Measurements from ENCODE around the gene METRNL.

METRNL gene

GRCh38 chr17:83067718-83068261 lies 11.6 kb upstream of the METRNL start:
- no peak for DNase-seq

- no peak for DNase-seq
Measured at GRCh38 chr17:83068641-83069570, 10.5 kb upstream of the METRNL start.

- DNase-seq, result no peak
Measured at GRCh38 chr17:83069571-83069906, 9.9 kb upstream of the METRNL start.

GRCh38 chr17:83069931-83070742 lies 9.3 kb upstream of the METRNL start:
- no peak for DNase-seq

- no peak for DNase-seq
Measured at GRCh38 chr17:83070800-83071341, 8.5 kb upstream of the METRNL start.

GRCh38 chr17:83071365-83071764 lies 8.0 kb upstream of the METRNL start:
- DNase-seq, result no peak

GRCh38 chr17:83071966-83072562 lies 7.3 kb upstream of the METRNL start:
- no peak for DNase-seq

- DNase-seq, result no peak
Measured at GRCh38 chr17:83072600-83073358, 6.6 kb upstream of the METRNL start.

GRCh38 chr17:83073389-83074063 lies 5.9 kb upstream of the METRNL start:
- peak; percentile 91 for DNase-seq

- DNase-seq, result no peak
Measured at GRCh38 chr17:83074486-83075223, 4.8 kb upstream of the METRNL start.

GRCh38 chr17:83075270-83075880 lies 4.0 kb upstream of the METRNL start:
- DNase-seq, result no peak

GRCh38 chr17:83076938-83077337 lies 2.5 kb upstream of the METRNL start:
- DNase-seq, result no peak

- no peak for DNase-seq
Measured at GRCh38 chr17:83077411-83077810, 2.0 kb upstream of the METRNL start.

- no peak for DNase-seq
Measured at GRCh38 chr17:83077939-83078338, 1.5 kb upstream of the METRNL start.

GRCh38 chr17:83078378-83079351 lies 744 bp upstream of the METRNL start:
- no peak for DNase-seq

- no peak for DNase-seq
Measured at GRCh38 chr17:83079766-83080578, 563 bp downstream of the METRNL start.

GRCh38 chr17:83080579-83080857 lies 1.1 kb downstream of the METRNL start:
- DNase-seq, result no peak

GRCh38 chr17:83080858-83081683 lies 1.7 kb downstream of the METRNL start:
- no peak for DNase-seq

Measured in NCI-H226 (cell line).